ENCODE measurements around the gene CYTH2. TPM values are rescaled to one million over a fixed set of nuclear protein-coding genes. Genes with fewer than 3 reads are reported as not detected.

Gene CYTH2
- total RNA-seq, 1 experiment from 2014 or later, result 72.6 TPM

GRCh38 chr19:48461982-48462655, 7.0 kb upstream of the CYTH2 start (continued):
- peak; percentile 98 for TF ChIP-seq ZBTB43 (CRISPR knock-in tag; IDR thresholded peaks at IDR 0.05)
- peak; percentile 91 for TF ChIP-seq SMAD4 (CRISPR knock-in tag; IDR thresholded peaks at IDR 0.05)

- TF ChIP-seq ATF3 (CRISPR knock-in tag; conservative IDR thresholded peaks at IDR 0.05) (no peak), ATF1 (CRISPR knock-in tag; IDR thresholded peaks at IDR 0.05) (no peak), SP1 (CRISPR knock-in tag; conservative IDR thresholded peaks at IDR 0.05) (no peak), ARID4B (CRISPR knock-in tag; IDR thresholded peaks at IDR 0.05; ENCODE audit: borderline replicate concordance) (no peak), TP53 (CRISPR knock-in tag; IDR thresholded peaks at IDR 0.05) (no peak)
- Mint-ChIP-seq H3K9me3 (peaks cover 3% of the 10 kb centered on the region), H3K36me3 (peaks cover 6% of the 10 kb centered on the region), H3K4me3 (no peak overlapping the region), H3K27me3 (ENCODE audit: low read depth) (peaks cover 27% of the 10 kb centered on the region), H3K27ac (no peak overlapping the region), H3K4me1 (peaks cover 10% of the 10 kb centered on the region)
- POLR2A ChIA-PET, result no interaction called here
- CTCF ChIA-PET, result no interaction called here
- DNase-seq (ENCODE audit: low spot score), result no peak
- no peak for ATAC-seq
Measured at GRCh38 chr19:48465215-48465614, 4.0 kb upstream of the CYTH2 start.

GRCh38 chr19:48466561-48467325, 2.4 kb upstream of the CYTH2 start:
- CTCF ChIA-PET, result interaction anchor here (1.3 to 1.4 kb wide), 2 partner anchors 22 to 76 kb away, joined by 3 to 5 read pairs; partner anchors contain the start of gene KDELR1
- ATAC-seq, result no peak
- peaks cover 3% of the 10 kb centered on the region for H3K9me3 Mint-ChIP-seq
- TF ChIP-seq ZNF138 (CRISPR knock-in tag; conservative IDR thresholded peaks at IDR 0.05), result no peak
- no peak for TF ChIP-seq MXD4 (CRISPR knock-in tag; IDR thresholded peaks at IDR 0.05; ENCODE audit: borderline replicate concordance)
- no peak for TF ChIP-seq CTCF (IDR thresholded peaks at IDR 0.05)
- TF ChIP-seq ZMAT4 (CRISPR knock-in tag; IDR thresholded peaks at IDR 0.05), result no peak
- no peak for TF ChIP-seq NFE2L1 (CRISPR knock-in tag; IDR thresholded peaks at IDR 0.05)
- TF ChIP-seq ZSCAN18 (CRISPR knock-in tag; IDR thresholded peaks at IDR 0.05), result no peak
- no peak for TF ChIP-seq NR3C1 (CRISPR knock-in tag; conservative IDR thresholded peaks at IDR 0.05; ENCODE audit: low read depth)
- no peak for TF ChIP-seq STAT6 (CRISPR knock-in tag; conservative IDR thresholded peaks at IDR 0.05; ENCODE audit: low read depth)
- no peak for TF ChIP-seq ZNF317 (CRISPR knock-in tag; IDR thresholded peaks at IDR 0.05; ENCODE audit: borderline replicate concordance, low read depth)
- TF ChIP-seq KAT7 (CRISPR knock-in tag; IDR thresholded peaks at IDR 0.05; ENCODE audit: borderline replicate concordance), result no peak
- no peak for TF ChIP-seq ATF1 (CRISPR knock-in tag; IDR thresholded peaks at IDR 0.05)
- no peak for TF ChIP-seq ZNF121 (CRISPR knock-in tag; IDR thresholded peaks at IDR 0.05)

More at GRCh38 chr19:48466561-48467325, 2.4 kb upstream of the CYTH2 start:
- DNase-seq (ENCODE audit: low spot score), result no peak
- no peak overlapping the region for H3K4me3 Mint-ChIP-seq
- peaks cover 10% of the 10 kb centered on the region for H3K4me1 Mint-ChIP-seq
- POLR2A ChIA-PET, result no interaction called here
- H3K36me3 Mint-ChIP-seq, result peaks cover 19% of the 10 kb centered on the region
- peaks cover 27% of the 10 kb centered on the region for H3K27me3 Mint-ChIP-seq (ENCODE audit: low read depth)
- no peak overlapping the region for H3K27ac Mint-ChIP-seq

All from WTC11 (cell line).